ENCODE results near the gene TICAM2. TPM values are rescaled to one million over a fixed set of nuclear protein-coding genes. Genes with fewer than 3 reads are reported as not detected.

The TICAM2 gene
- polyA plus RNA-seq, 2 of the 4 experiments (the other 2 are of a cell fraction): 0.34 to 0.77 TPM

DNA sequence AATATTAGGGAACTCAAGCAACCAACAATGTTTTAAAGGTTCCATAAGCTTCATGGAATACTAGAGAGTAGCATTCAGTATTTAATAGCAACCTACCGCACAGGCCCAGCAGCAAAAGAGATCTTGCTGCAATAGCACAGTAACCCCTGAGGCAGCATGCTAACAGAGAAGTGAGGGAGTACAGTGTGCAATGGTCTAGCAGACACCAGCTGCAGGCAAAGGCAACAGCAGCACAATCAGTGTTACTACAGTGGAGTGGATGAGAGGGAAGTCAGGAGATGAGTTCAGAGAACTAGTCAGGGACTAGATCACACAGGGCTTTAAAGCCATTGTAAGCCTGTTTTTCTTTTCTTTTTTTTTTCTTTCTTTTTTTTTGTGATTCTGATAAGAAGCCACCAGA lies 2.8 kb downstream of the TICAM2 start:
- Histone ChIP-seq H3K27ac (no peak overlapping the region), H3K4me3 (no peak overlapping the region), H3K4me2 (no peak overlapping the region), H3K4me1 (peaks cover 15% of the 10 kb centered on the region; the same call in 1 of the 3 replicates), H3K9me3 (no peaks in the 10 kb centered on the region)
- DNase-seq (ENCODE audit: low read depth in 1 of 2, low spot score in 1 of 2) (no peak), FAIRE-seq (no peak), ATAC-seq (no peak)
- WGBS (ENCODE audit: missing lambda C conversion rate): 96% methylated on average over 1 of the region's 1 CpG
- ChIA-PET CTCF (interaction anchor here (1.3 kb wide), 1 partner anchor 10 kb away, joined by 5 read pairs; no protein-coding TSS in a partner anchor), POLR2A (no interaction called here)
- TF ChIP-seq NFE2L2 (conservative IDR thresholded peaks at IDR 0.05; ENCODE audit: low read length): no peak
- no peak for TF ChIP-seq KDM5A (IDR thresholded peaks at IDR 0.05)
- no peak for TF ChIP-seq MYC (IDR thresholded peaks at IDR 0.05; ENCODE audit: borderline replicate concordance, low read length)
- TF ChIP-seq HOXB13 (CRISPR knock-in tag; IDR thresholded peaks at IDR 0.05; ENCODE audit: low read depth): no peak
- TF ChIP-seq GATA3 (IDR thresholded peaks at IDR 0.05; ENCODE audit: borderline replicate concordance): no peak
- TF ChIP-seq, protein P1, sequence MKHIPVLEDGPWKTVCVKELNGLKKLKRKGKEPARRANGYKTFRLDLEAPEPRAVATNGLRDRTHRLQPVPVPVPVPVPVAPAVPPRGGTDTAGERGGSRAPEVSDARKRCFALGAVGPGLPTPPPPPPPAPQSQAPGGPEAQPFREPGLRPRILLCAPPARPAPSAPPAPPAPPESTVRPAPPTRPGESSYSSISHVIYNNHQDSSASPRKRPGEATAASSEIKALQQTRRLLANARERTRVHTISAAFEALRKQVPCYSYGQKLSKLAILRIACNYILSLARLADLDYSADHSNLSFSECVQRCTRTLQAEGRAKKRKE (CRISPR knock-in tag; IDR thresholded peaks at IDR 0.05; ENCODE audit: low read depth): no peak
- no peak for TF ChIP-seq CHD2 (IDR thresholded peaks at IDR 0.05; ENCODE audit: low read length, partially characterized antibody)
- TF ChIP-seq, protein P2, sequence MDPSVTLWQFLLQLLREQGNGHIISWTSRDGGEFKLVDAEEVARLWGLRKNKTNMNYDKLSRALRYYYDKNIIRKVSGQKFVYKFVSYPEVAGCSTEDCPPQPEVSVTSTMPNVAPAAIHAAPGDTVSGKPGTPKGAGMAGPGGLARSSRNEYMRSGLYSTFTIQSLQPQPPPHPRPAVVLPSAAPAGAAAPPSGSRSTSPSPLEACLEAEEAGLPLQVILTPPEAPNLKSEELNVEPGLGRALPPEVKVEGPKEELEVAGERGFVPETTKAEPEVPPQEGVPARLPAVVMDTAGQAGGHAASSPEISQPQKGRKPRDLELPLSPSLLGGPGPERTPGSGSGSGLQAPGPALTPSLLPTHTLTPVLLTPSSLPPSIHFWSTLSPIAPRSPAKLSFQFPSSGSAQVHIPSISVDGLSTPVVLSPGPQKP (IDR thresholded peaks at IDR 0.05; ENCODE audit: low read depth, low read length): no peak
- no peak for TF ChIP-seq ESRRA (IDR thresholded peaks at IDR 0.05; ENCODE audit: borderline replicate concordance, low read length)
- TF ChIP-seq, protein P3, sequence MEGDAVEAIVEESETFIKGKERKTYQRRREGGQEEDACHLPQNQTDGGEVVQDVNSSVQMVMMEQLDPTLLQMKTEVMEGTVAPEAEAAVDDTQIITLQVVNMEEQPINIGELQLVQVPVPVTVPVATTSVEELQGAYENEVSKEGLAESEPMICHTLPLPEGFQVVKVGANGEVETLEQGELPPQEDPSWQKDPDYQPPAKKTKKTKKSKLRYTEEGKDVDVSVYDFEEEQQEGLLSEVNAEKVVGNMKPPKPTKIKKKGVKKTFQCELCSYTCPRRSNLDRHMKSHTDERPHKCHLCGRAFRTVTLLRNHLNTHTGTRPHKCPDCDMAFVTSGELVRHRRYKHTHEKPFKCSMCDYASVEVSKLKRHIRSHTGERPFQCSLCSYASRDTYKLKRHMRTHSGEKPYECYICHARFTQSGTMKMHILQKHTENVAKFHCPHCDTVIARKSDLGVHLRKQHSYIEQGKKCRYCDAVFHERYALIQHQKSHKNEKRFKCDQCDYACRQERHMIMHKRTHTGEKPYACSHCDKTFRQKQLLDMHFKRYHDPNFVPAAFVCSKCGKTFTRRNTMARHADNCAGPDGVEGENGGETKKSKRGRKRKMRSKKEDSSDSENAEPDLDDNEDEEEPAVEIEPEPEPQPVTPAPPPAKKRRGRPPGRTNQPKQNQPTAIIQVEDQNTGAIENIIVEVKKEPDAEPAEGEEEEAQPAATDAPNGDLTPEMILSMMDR (IDR thresholded peaks at IDR 0.05): no peak
- TF ChIP-seq RCOR1 (IDR thresholded peaks at IDR 0.05; ENCODE audit: low read depth, low read length): no peak
- TF ChIP-seq, protein P4, sequence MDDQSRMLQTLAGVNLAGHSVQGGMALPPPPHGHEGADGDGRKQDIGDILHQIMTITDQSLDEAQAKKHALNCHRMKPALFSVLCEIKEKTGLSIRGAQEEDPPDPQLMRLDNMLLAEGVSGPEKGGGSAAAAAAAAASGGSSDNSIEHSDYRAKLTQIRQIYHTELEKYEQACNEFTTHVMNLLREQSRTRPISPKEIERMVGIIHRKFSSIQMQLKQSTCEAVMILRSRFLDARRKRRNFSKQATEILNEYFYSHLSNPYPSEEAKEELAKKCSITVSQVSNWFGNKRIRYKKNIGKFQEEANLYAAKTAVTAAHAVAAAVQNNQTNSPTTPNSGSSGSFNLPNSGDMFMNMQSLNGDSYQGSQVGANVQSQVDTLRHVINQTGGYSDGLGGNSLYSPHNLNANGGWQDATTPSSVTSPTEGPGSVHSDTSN (IDR thresholded peaks at IDR 0.05): no peak
- no peak for TF ChIP-seq FOSB (CRISPR knock-in tag; IDR thresholded peaks at IDR 0.05)
- TF ChIP-seq TP53 (CRISPR knock-in tag; IDR thresholded peaks at IDR 0.05): no peak

DNA sequence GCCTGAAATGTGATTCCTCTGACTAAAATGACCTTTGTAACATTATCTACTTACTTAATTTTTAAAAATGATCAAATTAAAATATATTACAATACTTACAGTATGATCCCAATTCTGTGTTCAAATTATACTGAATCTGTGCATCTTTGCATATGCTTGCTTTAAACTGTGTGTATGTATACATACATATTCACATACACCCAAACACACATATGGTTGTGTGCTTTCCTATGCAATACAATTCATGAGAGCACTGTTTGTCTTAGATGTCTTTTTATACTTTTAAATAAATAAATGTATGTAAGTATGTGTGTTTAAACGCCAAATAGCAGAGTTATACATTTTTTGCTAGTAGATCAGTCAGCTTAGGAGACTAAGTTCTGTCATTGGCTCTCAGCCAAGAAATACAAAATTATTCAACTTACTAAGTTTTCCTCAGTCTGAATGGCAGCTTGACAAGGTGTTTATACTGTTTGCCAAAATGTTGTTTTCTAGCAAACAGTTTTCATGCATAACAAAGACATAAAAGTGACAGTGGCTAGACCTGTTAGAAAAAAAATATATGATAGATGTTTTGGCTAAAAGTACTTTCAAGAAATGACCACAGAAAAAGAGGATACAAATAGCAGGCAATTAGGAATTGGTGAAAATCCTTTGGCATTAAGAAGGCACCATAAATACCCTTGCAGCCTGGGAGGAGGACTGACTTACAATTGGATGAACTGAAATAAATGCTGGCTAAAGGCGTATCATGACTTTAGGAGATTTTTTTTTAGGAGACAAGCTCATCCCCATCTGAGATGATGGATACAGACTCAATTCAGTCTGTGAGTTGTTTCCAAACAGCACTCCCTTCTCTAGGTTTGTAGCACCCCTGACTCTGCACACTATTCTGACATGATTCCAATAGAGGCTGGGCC lies 7.9 kb downstream of the TICAM2 start:
- FAIRE-seq (no peak), DNase-seq (ENCODE audit: low read depth in 1 of 2, low spot score in 1 of 2) (no peak), ATAC-seq (no peak)
- Histone ChIP-seq H3K9me3 (no peaks in the 10 kb centered on the region), H3K4me2 (no peak overlapping the region), H3K27ac (no peak overlapping the region), H3K4me1 (no peaks in the 10 kb centered on the region), H3K4me3 (no peak overlapping the region)
- POLR2A ChIA-PET: no interaction called here
- CTCF ChIA-PET: interaction anchor here (0.9 to 1.4 kb wide), 3 partner anchors 20 to 285 kb away, joined by 3 to 5 read pairs (median 4); no protein-coding TSS in a partner anchor
- WGBS (ENCODE audit: missing lambda C conversion rate): 75% methylated on average over 2 of the region's 2 CpGs
- TF ChIP-seq ESRRA (IDR thresholded peaks at IDR 0.05; ENCODE audit: borderline replicate concordance, low read length) (no peak), EP300 (IDR thresholded peaks at IDR 0.05) (no peak), JUNB (IDR thresholded peaks at IDR 0.05) (no peak), RCOR1 (IDR thresholded peaks at IDR 0.05; ENCODE audit: low read depth, low read length) (no peak), ZNF302 (CRISPR knock-in tag; IDR thresholded peaks at IDR 0.05) (no peak), TP53 (CRISPR knock-in tag; IDR thresholded peaks at IDR 0.05) (no peak), RAD21 (conservative IDR thresholded peaks at IDR 0.05 in 1 of 2, IDR thresholded peaks at IDR 0.05 in 1 of 2) (no peak)
- TF ChIP-seq, protein P4 (IDR thresholded peaks at IDR 0.05): no peak
- TF ChIP-seq, protein P1 (CRISPR knock-in tag; IDR thresholded peaks at IDR 0.05; ENCODE audit: low read depth): no peak

Measured in A549 (cell line).